PC-3 (cell line): ENCODE results near the gene IGHMBP2. TPM values are rescaled to one million over a fixed set of nuclear protein-coding genes. Genes with fewer than 3 reads are reported as not detected.

Experiments used
- ATAC-seq: fragments of 200-7000 bp; cut with Tn5 transposase; 2 replicates; pipeline ENCODE4 v1.9.1; 2020; ENCODE audit warnings: mild to moderate bottlenecking, moderate library complexity
- BruUV-seq: library from RNA; stranded (reverse); fragments of 400-500 nt; replicated peaks from 2 replicates; lab custom pipeline; 2021; lab: Mats Ljungman, UMichigan
- CTCF ChIA-PET: fragments of 300-600 bp; sonication (Branson Sonifier 250); formaldehyde crosslinking; loops from one replicate; lab custom pipeline; 2022; ENCODE audit warnings: antibody characterized with exemption; lab: Charles Lee
- POLR2A ChIA-PET: fragments of 300-600 bp; sonication (Branson Sonifier 250); formaldehyde crosslinking; loops from one replicate; lab custom pipeline; 2022; ENCODE audit warnings: antibody characterized with exemption; ENCODE audit not compliant: unreplicated experiment; lab: Charles Lee
- DNase-seq: peaks from one replicate; pipeline ENCODE4 v3.0.0-alpha.2; 2015
- H2AFZ ChIP-seq: fragments of 300-600 bp; sonication (generic); 2 replicates; pipeline ENCODE4 v1.6.0; 2016; ENCODE audit warnings: antibody characterized with exemption, low read length
- H3F3A ChIP-seq: fragments of 300-600 bp; sonication (generic); one replicate; pipeline ENCODE4 v1.6.0; 2017; ENCODE audit warnings: antibody characterized with exemption, low read length, control low read depth, mild to moderate bottlenecking; ENCODE audit not compliant: unreplicated experiment
- H3K27ac ChIP-seq: fragments of 300-600 bp; sonication (generic); 2 replicates; pipeline ENCODE4 v1.5.1; 2016; ENCODE audit warnings: mild to moderate bottlenecking, low read length
- H3K27me3 ChIP-seq: fragments of 300-600 bp; sonication (generic); 2 replicates; pipeline ENCODE4 v1.6.1; 2016; ENCODE audit warnings: low read length, mixed read lengths
- H3K36me3 ChIP-seq: fragments of 300-600 bp; sonication (generic); 2 replicates; pipeline ENCODE4 v1.6.1; 2016; ENCODE audit warnings: low read depth, mixed run types, low read length, mixed read lengths
- H3K4me1 ChIP-seq: fragments of 300-600 bp; sonication (generic); 2 replicates; pipeline ENCODE4 v1.5.1; 2016; ENCODE audit warnings: low read length; ENCODE audit not compliant: insufficient read depth
- H3K4me2 ChIP-seq: fragments of 300-600 bp; sonication (generic); 2 replicates; pipeline ENCODE4 v1.6.0; 2016; ENCODE audit warnings: low read length
- H3K4me3 ChIP-seq: fragments of 300-600 bp; sonication (generic); 2 replicates; pipeline ENCODE4 v1.5.1; 2016; ENCODE audit warnings: mild to moderate bottlenecking, low read length, mixed read lengths
- H3K79me2 ChIP-seq: fragments of 300-600 bp; sonication (generic); 2 replicates; pipeline ENCODE4 v1.6.1; 2017; ENCODE audit warnings: low read length, mixed read lengths
- H3K9ac ChIP-seq: fragments of 300-600 bp; sonication (generic); 2 replicates; pipeline ENCODE4 v1.6.0; 2016; ENCODE audit warnings: mild to moderate bottlenecking, low read length
- H3K9me2 ChIP-seq: fragments of 300-600 bp; sonication (generic); replicated peaks from 2 replicates; pipeline ENCODE4 v1.6.1; 2016; ENCODE audit warnings: mixed run types, low read length, mixed read lengths
- H3K9me3 ChIP-seq: fragments of 300-600 bp; sonication (generic); 2 replicates; pipeline ENCODE4 v1.6.1; 2016; ENCODE audit warnings: low read length, mixed read lengths
- H4K20me1 ChIP-seq: fragments of 300-600 bp; sonication (generic); 2 replicates; pipeline ENCODE4 v1.6.1; 2016; ENCODE audit warnings: low read length, mixed read lengths
- CTCF ChIP-seq: fragments of 300-600 bp; sonication (generic); conservative IDR thresholded peaks from 2 replicates; pipeline ENCODE4 v1.5.1; 2017; ENCODE audit warnings: antibody characterized with exemption, low read depth, mild to moderate bottlenecking, low read length
- EZH2 ChIP-seq: fragments of 300-600 bp; sonication (generic); IDR thresholded peaks from one replicate; pipeline ENCODE4 v1.6.1; 2017; ENCODE audit warnings: antibody characterized with exemption, mild to moderate bottlenecking, low read length; ENCODE audit not compliant: unreplicated experiment
- EZH2phosphoT487 ChIP-seq: fragments of 300-600 bp; sonication (generic); IDR thresholded peaks from 2 replicates; pipeline ENCODE4 v1.6.1; 2018; ENCODE audit warnings: mild to moderate bottlenecking, antibody characterized with exemption, low read length, borderline replicate concordance
- intact Hi-C: fragments of 100-400 bp; cut with micrococcal nuclease; formaldehyde crosslinking; loops from 2 replicates; pipeline ENCODE4 v1.9.0; 2023
- total RNA-seq: library from RNA; depleted of rRNA; stranded (reverse); fragments of >200 nt; gene quantifications from 2 replicates; pipeline ENCODE4 v1.2.3, GENCODE V29; 2014

IGHMBP2 gene
- total RNA-seq, 1 experiment from 2014 or later, result 20.5 TPM

- peaks cover 13% of the 10 kb centered on the region for H3K27me3 ChIP-seq
- no peaks in the 10 kb centered on the region for H3F3A ChIP-seq
- no peak overlapping the region for H3K4me3 ChIP-seq
- no peaks in the 10 kb centered on the region for H3K4me1 ChIP-seq
- ChIA-PET POLR2A (no interaction called here), CTCF (interaction anchor here (0.6 kb wide), 1 partner anchor 17 kb away, joined by 4 read pairs; no protein-coding TSS in a partner anchor)
- no peak overlapping the region for H2AFZ ChIP-seq
- no peak overlapping the region for H3K27ac ChIP-seq
- no peaks in the 10 kb centered on the region for H3K9me3 ChIP-seq
- no peaks in the 10 kb centered on the region for H4K20me1 ChIP-seq
- no peak overlapping the region for H3K4me2 ChIP-seq
- no peaks in the 10 kb centered on the region for H3K9me2 ChIP-seq
- BruUV-seq, result no TSS peak
- no peak for ATAC-seq
- TF ChIP-seq CTCF (peak; percentile 25; the same call in 1 of the 2 replicates), EZH2 (no peak)
- H3K36me3 ChIP-seq, result no peaks in the 10 kb centered on the region
- no peak for DNase-seq
- no peaks in the 10 kb centered on the region for H3K79me2 ChIP-seq
- intact Hi-C loops, result loop anchor here (5.0 kb wide), 1 partner anchor 119 kb away; no protein-coding TSS in a partner anchor
- no peak overlapping the region for H3K9ac ChIP-seq
Measured at GRCh38 chr11:68968306-68969250, 64.9 kb downstream of the IGHMBP2 start.

GRCh38 chr11:68969386-68969785 is 65.7 kb downstream of the IGHMBP2 start:
- Histone ChIP-seq H3K79me2 (no peaks in the 10 kb centered on the region), H2AFZ (no peak overlapping the region), H3K4me2 (no peak overlapping the region), H4K20me1 (no peaks in the 10 kb centered on the region), H3K36me3 (no peaks in the 10 kb centered on the region), H3K4me3 (no peak overlapping the region), H3K9me3 (no peaks in the 10 kb centered on the region), H3K9me2 (no peaks in the 10 kb centered on the region), H3K4me1 (no peaks in the 10 kb centered on the region), H3K27me3 (peaks cover 13% of the 10 kb centered on the region), H3K9ac (no peak overlapping the region), H3F3A (no peaks in the 10 kb centered on the region), H3K27ac (no peak overlapping the region)
- intact Hi-C loops, result loop anchor here (5.0 kb wide), 1 partner anchor 118 kb away; no protein-coding TSS in a partner anchor
- TF ChIP-seq CTCF, result no peak
- no peak for TF ChIP-seq EZH2
- no peak for TF ChIP-seq EZH2phosphoT487
- ATAC-seq, result no peak
- ChIA-PET POLR2A (no interaction called here), CTCF (interaction anchor here (0.6 kb wide), 1 partner anchor 18 kb away, joined by 4 read pairs; no protein-coding TSS in a partner anchor)
- BruUV-seq, result no TSS peak
- no peak for DNase-seq
